H1 (cell line): ENCODE measurements around the gene PAXX. TPM values are rescaled to one million over a fixed set of nuclear protein-coding genes. Genes with fewer than 3 reads are reported as not detected.

ENCODE experiments used
- CTCF ChIA-PET: fragments of 300-600 bp; sonication (Branson Sonifier 250); formaldehyde crosslinking; loops from one replicate; lab custom pipeline; 2021; ENCODE audit not compliant: partially characterized antibody; lab: Charles Lee
- POLR2A ChIA-PET: fragments of 300-600 bp; sonication (Branson Sonifier 250); formaldehyde crosslinking; loops from one replicate; lab custom pipeline; 2021; ENCODE audit warnings: inconsistent platforms; ENCODE audit not compliant: partially characterized antibody; lab: Charles Lee
- DNase-seq, 2 experiments: peaks; one replicate each; pipeline versions ENCODE4 v3.0.0 to v3.0.0-alpha.2; 2010 to 2022; ENCODE audit warnings: low spot score in 2 of 2, low read depth in 1 of 2, mixed read lengths in 1 of 2
- FAIRE-seq: peaks from 2 replicates; lab custom pipeline; 2011; peaks lifted over from hg19 to GRCh38; lab: Jason Lieb, UNC
- H2AFZ ChIP-seq: 2 replicates; pipeline ENCODE4 v1.8.1; 2012; ENCODE audit warnings: low read length, inconsistent platforms
- H2AK5ac ChIP-seq: 2 replicates; pipeline ENCODE4 v1.6.1; 2013; ENCODE audit warnings: low read depth, low read length
- H2BK120ac ChIP-seq: replicated peaks from 2 replicates; pipeline ENCODE3; 2013; ENCODE audit warnings: low read depth, low read length, inconsistent platforms
- H2BK12ac ChIP-seq: 2 replicates; pipeline ENCODE4 v1.6.1; 2013; ENCODE audit warnings: low read depth, low read length
- H2BK15ac ChIP-seq: 2 replicates; pipeline ENCODE4 v1.6.1; 2013; ENCODE audit warnings: low read length
- H2BK20ac ChIP-seq: 2 replicates; pipeline ENCODE4 v1.6.1; 2013; ENCODE audit warnings: low read length
- H2BK5ac ChIP-seq: 2 replicates; pipeline ENCODE4 v1.6.1; 2013; ENCODE audit warnings: low read depth, low read length
- H3K14ac ChIP-seq: 2 replicates; pipeline ENCODE4 v1.6.1; 2013; ENCODE audit warnings: inconsistent platforms; ENCODE audit not compliant: insufficient read length
- H3K18ac ChIP-seq: 2 replicates; pipeline ENCODE4 v1.6.1; 2013; ENCODE audit warnings: low read length; ENCODE audit errors: extremely low read depth
- H3K23ac ChIP-seq: 2 replicates; pipeline ENCODE4 v1.6.1; 2013; ENCODE audit warnings: inconsistent platforms; ENCODE audit not compliant: insufficient read length
- H3K23me2 ChIP-seq: 2 replicates; pipeline ENCODE4 v1.6.1; 2013; ENCODE audit warnings: low read depth, low read length
- H3K27ac ChIP-seq: 2 replicates; pipeline ENCODE4 v1.6.1; 2011; ENCODE audit warnings: low read depth, low read length, inconsistent platforms
- H3K27me3 ChIP-seq, 4 experiments: replicated peaks in 1 of 4; 1 replicate in 1 of 4; 2 replicates in 3 of 4; pipeline versions ENCODE4 v1.6.1 to v1.8.1; 2011 to 2013; ENCODE audit warnings: low read length in 3 of 4, mild to moderate bottlenecking in 3 of 4, inconsistent platforms in 2 of 4, mixed read lengths in 2 of 4, moderate library complexity in 1 of 4; ENCODE audit not compliant: control insufficient read depth in 3 of 4, insufficient read depth in 3 of 4; ENCODE audit errors: extremely low read depth in 1 of 4
- H3K36me3 ChIP-seq, 4 experiments: 2 replicates each; pipeline versions ENCODE4 v1.6.1 to v1.8.1; 2011 to 2013; ENCODE audit warnings: mild to moderate bottlenecking in 4 of 4, low read length in 3 of 4, moderate library complexity in 2 of 4, control low read depth in 1 of 4, inconsistent platforms in 1 of 4; ENCODE audit not compliant: insufficient read depth in 4 of 4, control insufficient read depth in 2 of 4
- H3K4ac ChIP-seq: replicated peaks from 2 replicates; pipeline ENCODE3; 2013; ENCODE audit warnings: low read length, low read depth, mixed read lengths, inconsistent platforms; ENCODE audit not compliant: insufficient read length
- H3K4me1 ChIP-seq, 4 experiments: replicated peaks in 1 of 4; 1 replicate in 1 of 4; 2 replicates in 3 of 4; pipeline versions ENCODE4 v1.6.1 to v1.8.1; 2011 to 2013; ENCODE audit warnings: low read length in 3 of 4, inconsistent platforms in 2 of 4, mixed read lengths in 1 of 4; ENCODE audit not compliant: insufficient read depth in 4 of 4, control insufficient read depth in 3 of 4
- H3K4me2 ChIP-seq, 2 experiments: 2 replicates each; pipeline versions ENCODE4 v1.6.1 to v1.8.1; 2011 to 2013; ENCODE audit warnings: low read depth in 2 of 2, low read length in 2 of 2, control low read depth in 1 of 2, inconsistent platforms in 1 of 2, mild to moderate bottlenecking in 1 of 2; ENCODE audit not compliant: insufficient read depth in 1 of 2
- H3K4me3 ChIP-seq, 4 experiments: fragments of 200-600, 300-600 bp in 1 of 4; sonication (generic), shearing (Covaris generic), sonication (Bioruptor Twin) in 1 of 4; 2 replicates each; pipeline versions ENCODE4 v1.5.1 to v1.8.1; 2011 to 2016; ENCODE audit warnings: low read length in 4 of 4, low read depth in 3 of 4, control low read depth in 2 of 4, inconsistent platforms in 2 of 4, mild to moderate bottlenecking in 2 of 4, mixed read lengths in 1 of 4, moderate library complexity in 1 of 4; ENCODE audit not compliant: insufficient read depth in 2 of 4; ENCODE audit errors: extremely low read depth in 1 of 4
- H3K56ac ChIP-seq: replicated peaks from 2 replicates; pipeline ENCODE3; 2013; ENCODE audit warnings: low read depth, mild to moderate bottlenecking, mixed read lengths, low read length, inconsistent platforms; ENCODE audit not compliant: insufficient read length
- H3K79me1 ChIP-seq: 2 replicates; pipeline ENCODE4 v1.6.1; 2013; ENCODE audit warnings: low read depth, low read length, control low read depth
- H3K79me2 ChIP-seq, 2 experiments: 2 replicates each; pipeline versions ENCODE4 v1.6.1 to v1.8.1; 2012 to 2013; ENCODE audit warnings: low read length in 2 of 2, mild to moderate bottlenecking in 2 of 2, inconsistent platforms in 1 of 2; ENCODE audit not compliant: insufficient read depth in 2 of 2, control insufficient read depth in 1 of 2
- H3K9ac ChIP-seq, 4 experiments: replicated peaks in 1 of 4; 1 replicate in 1 of 4; 2 replicates in 3 of 4; pipeline versions ENCODE4 v1.6.1 to v1.8.1; 2011 to 2013; ENCODE audit warnings: low read depth in 3 of 4, low read length in 3 of 4, control low read depth in 2 of 4, mild to moderate bottlenecking in 2 of 4, moderate library complexity in 2 of 4, inconsistent platforms in 1 of 4; ENCODE audit errors: extremely low read depth in 1 of 4
- H3K9me3 ChIP-seq, 2 experiments: 2 replicates each; pipeline versions ENCODE4 v1.6.1 to v1.8.1; 2012 to 2013; ENCODE audit warnings: mild to moderate bottlenecking in 2 of 2, moderate library complexity in 2 of 2, control low read depth in 1 of 2, inconsistent platforms in 1 of 2, low read depth in 1 of 2, low read length in 1 of 2, mixed read lengths in 1 of 2; ENCODE audit not compliant: insufficient read depth in 2 of 2
- H4K20me1 ChIP-seq, 2 experiments: replicated peaks in 1 of 2; 2 replicates each; pipeline versions ENCODE3 to v1.8.1; 2011 to 2013; ENCODE audit warnings: inconsistent platforms in 2 of 2, low read length in 2 of 2, mild to moderate bottlenecking in 1 of 2; ENCODE audit not compliant: insufficient read depth in 2 of 2, control insufficient read depth in 1 of 2
- H4K5ac ChIP-seq: 2 replicates; pipeline ENCODE4 v1.6.1; 2013; ENCODE audit warnings: low read length, low read depth, mixed read lengths, inconsistent platforms; ENCODE audit not compliant: insufficient read length
- H4K8ac ChIP-seq: 2 replicates; pipeline ENCODE4 v1.8.0; 2013; ENCODE audit warnings: mild to moderate bottlenecking, moderate library complexity, low read length, inconsistent platforms; ENCODE audit not compliant: insufficient read depth; ENCODE audit errors: extremely low read depth
- H4K91ac ChIP-seq: replicated peaks from 2 replicates; pipeline ENCODE3; 2013; ENCODE audit warnings: low read length, mixed read lengths, inconsistent platforms; ENCODE audit not compliant: insufficient read length
- ASH2L ChIP-seq: fragments of 200-600, 300-600 bp; sonication (generic); IDR thresholded peaks from one replicate; pipeline ENCODE4 v1.7.1; 2017; ENCODE audit warnings: low read length
- CEBPB ChIP-seq: IDR thresholded peaks from 2 replicates; pipeline ENCODE4 v1.6.1; 2012; ENCODE audit warnings: low read depth, low read length
- KDM4A ChIP-seq: IDR thresholded peaks from one replicate; pipeline ENCODE4 v1.7.1; 2012; ENCODE audit warnings: low read depth, mild to moderate bottlenecking, moderate library complexity, low read length, inconsistent platforms; ENCODE audit not compliant: severe bottlenecking
- NANOG ChIP-seq: IDR thresholded peaks from 2 replicates; pipeline ENCODE4 v1.6.1; 2011; ENCODE audit warnings: low read length, low read depth, mild to moderate bottlenecking, inconsistent platforms; ENCODE audit not compliant: insufficient read depth, poor library complexity, severe bottlenecking
- SRF ChIP-seq: IDR thresholded peaks from 2 replicates; pipeline ENCODE4 v1.6.1; 2011; ENCODE audit warnings: mild to moderate bottlenecking, low read depth, low read length, moderate library complexity
- TBP ChIP-seq: IDR thresholded peaks from 2 replicates; pipeline ENCODE4 v1.6.1; 2011; ENCODE audit warnings: low read depth, low read length, improper control_type of control experiment
- USF2 ChIP-seq: IDR thresholded peaks from 2 replicates; pipeline ENCODE4 v1.6.1; 2011; ENCODE audit warnings: low read length, improper control_type of control experiment
- ZNF274 ChIP-seq: IDR thresholded peaks from 2 replicates; pipeline ENCODE4 v1.7.0; 2012; ENCODE audit warnings: low read length, borderline replicate concordance; ENCODE audit errors: extremely low read depth
- WGBS, 2 experiments: shearing (Covaris generic) in 1 of 2; methylation state at CpG; one replicate each; pipeline versions ENCODE4 v1.1.6 to v1.1.7; 2013 to 2015; ENCODE audit warnings: low lambda C conversion rate in 2 of 2, mixed read lengths in 2 of 2, inconsistent platforms in 1 of 2, low coverage in 1 of 2, missing lambda C conversion rate in 1 of 2; ENCODE audit not compliant: insufficient replicate concordance in 2 of 2, insufficient coverage in 1 of 2, insufficient read length in 1 of 2; ENCODE audit errors: extremely low coverage in 1 of 2, missing lambda C conversion rate in 1 of 2; 5-methylcytosine and 5-hydroxymethylcytosine counted together
- polyA plus RNA-seq, 7 experiments: library from polyadenylated mRNA; depleted of rRNA in 3 of 7; stranded (reverse) in 5 of 7; unstranded in 2 of 7; fragments of >200 nt in 5 of 7; fragments of 200-250 nt in 2 of 7; gene quantifications; 1 replicate in 5 of 7; 2 replicates in 1 of 7; 4 replicates in 1 of 7; pipeline versions ENCODE4 v1.2.1 to v1.2.3, GENCODE V29; 2011 to 2013; ENCODE audit warnings: missing spikeins in 2 of 7, mixed read lengths in 2 of 7
- total RNA-seq: library from RNA; stranded (reverse); fragmentation: NEBNext Ultra II Directional; extraction: Animal tissue kit (Norgen Biotek cat#: 25700); gene quantifications from 2 replicates; pipeline ENCODE4 v1.2.1, GENCODE V29; 2021

Gene PAXX
- total and polyA plus RNA-seq, 2 of the 8 experiments (the other 6 are each of a cell fraction or from before 2014, with no cell fraction given), result 43.4 to 45.9 TPM

- DNase-seq (no peak), FAIRE-seq (no peak)
- Histone ChIP-seq H3K27ac (no peak overlapping the region), H2AK5ac (no peak overlapping the region), H3K23me2 (peaks cover 8% of the 10 kb centered on the region; the same call in 1 of the 2 replicates), H3K4me1 (peaks cover 0 to 12% (median 5%) of the 10 kb centered on the region in 4 experiments; a peak in 5 of 7 replicates), H3K23ac (no peak overlapping the region), H3K79me2 (no peaks in the 10 kb centered on the region), H3K4ac (peak overlapping the region; percentile 38), H2BK20ac (no peak overlapping the region), H2BK15ac (no peak overlapping the region), H4K5ac (no peak overlapping the region), H2BK5ac (no peak overlapping the region; the same call in 1 of the 2 replicates), H4K91ac (peak overlapping the region; percentile 54), H3K9ac (peak overlapping the region in 1 of 4 experiments; percentile 34; a peak in 2 of 7 replicates), H3K14ac (no peak overlapping the region), H3K56ac (no peak overlapping the region), H3K4me3 (peak overlapping the region; percentile 43 to 73 (median 52)), H3K9me3 (no peaks in the 10 kb centered on the region), H3K36me3 (no peaks in the 10 kb centered on the region), H3K4me2 (peak overlapping the region; percentile 69 to 91), H3K18ac (peak overlapping the region; percentile 78; the same call in 1 of the 2 replicates), H3K27me3 (peaks cover 0 to 5% (median 2%) of the 10 kb centered on the region in 4 experiments; a peak in 2 of 7 replicates), H2BK120ac (peak overlapping the region; percentile 33), H2BK12ac (peak overlapping the region; percentile 80; the same call in 1 of the 2 replicates), H4K20me1 (peaks cover 0 to 2% of the 10 kb centered on the region in 2 experiments), H3K79me1 (no peaks in the 10 kb centered on the region), H2AFZ (no peak overlapping the region), H4K8ac (no peak overlapping the region; the same call in 1 of the 2 replicates)
- CTCF ChIA-PET, result interaction anchor here (0.8 to 5.6 kb wide), 11 partner anchors 11 to 172 kb away, joined by 3 to 45 read pairs (median 11); partner anchors contain the start of genes ABCA2 and PAXX
- POLR2A ChIA-PET, result interaction anchor here (0.9 kb wide), 1 partner anchor 15 kb away, joined by 4 read pairs; no protein-coding TSS in a partner anchor
- TF ChIP-seq NANOG (no peak), ZNF274 (no peak), ASH2L (peak; percentile 41), USF2 (no peak), KDM4A (peak; percentile 74), SRF (no peak), CEBPB (no peak), TBP (no peak)
- 7% methylated on average over 31 of the region's 33 CpGs; no CpG with 5 or more reads in 1 of the 2 experiments for WGBS, 2 experiments
Observed at GRCh38 chr9:136977649-136978072, 14.6 kb upstream of the PAXX start.
